Airway epithelial cell (primary cell): Measurements from ENCODE around the gene FST. TPM values are rescaled to one million over a fixed set of nuclear protein-coding genes. Genes with fewer than 3 reads are reported as not detected.

Source experiments
- total RNA-seq: library from RNA; depleted of rRNA; stranded (reverse); fragments of >200 nt; gene quantifications from 2 replicates; pipeline ENCODE4 v1.2.3, GENCODE V29; 2015

The FST gene, protein sequence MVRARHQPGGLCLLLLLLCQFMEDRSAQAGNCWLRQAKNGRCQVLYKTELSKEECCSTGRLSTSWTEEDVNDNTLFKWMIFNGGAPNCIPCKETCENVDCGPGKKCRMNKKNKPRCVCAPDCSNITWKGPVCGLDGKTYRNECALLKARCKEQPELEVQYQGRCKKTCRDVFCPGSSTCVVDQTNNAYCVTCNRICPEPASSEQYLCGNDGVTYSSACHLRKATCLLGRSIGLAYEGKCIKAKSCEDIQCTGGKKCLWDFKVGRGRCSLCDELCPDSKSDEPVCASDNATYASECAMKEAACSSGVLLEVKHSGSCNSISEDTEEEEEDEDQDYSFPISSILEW
- 127 and 148 TPM in 2 replicates for total RNA-seq

DNA sequence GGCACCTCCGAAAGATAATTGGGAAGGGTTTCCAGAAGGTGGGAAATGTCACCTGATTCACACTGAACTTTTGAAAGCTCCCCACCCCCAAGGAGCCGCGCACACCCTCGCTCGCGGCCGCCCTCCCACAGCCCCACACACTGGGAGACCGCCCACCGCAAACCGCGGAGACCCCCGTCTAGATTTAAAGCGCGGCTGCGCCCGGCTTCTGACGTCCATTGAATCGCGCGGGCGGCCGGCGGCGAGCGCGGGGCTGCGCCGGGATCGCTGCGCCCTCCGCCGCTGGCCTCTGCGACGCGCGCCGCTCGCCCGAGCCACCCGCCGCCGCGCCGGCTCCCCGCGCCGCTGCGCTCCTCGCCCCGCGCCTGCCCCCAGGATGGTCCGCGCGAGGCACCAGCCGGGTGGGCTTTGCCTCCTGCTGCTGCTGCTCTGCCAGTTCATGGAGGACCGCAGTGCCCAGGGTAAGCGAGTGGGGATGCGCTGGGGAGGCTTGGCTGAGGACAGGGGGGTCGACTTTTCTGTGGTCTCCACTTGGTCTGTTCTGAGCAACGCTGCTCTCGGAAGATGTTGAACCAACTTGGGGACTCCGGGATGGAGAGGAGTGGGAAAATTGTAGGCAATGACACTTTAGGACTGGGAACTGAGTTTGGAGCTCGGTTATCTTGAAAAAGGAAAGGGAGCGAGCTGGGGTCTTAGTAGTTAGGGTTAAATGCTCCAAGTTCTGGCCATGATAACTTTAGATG, at the start of gene FST:
TSS of gene FST (plus strand) at position 214 of the 743 bp plus-strand sequence. CDS start at position 377, 163 bp downstream.

Other genes with a start within 250 kb of the FST start
- gene NDUFS4, start 80.0 kb downstream of the FST start, total RNA-seq: 120 and 124 TPM in 2 replicates